ENCODE results near the gene SORCS1. TPM values are rescaled to one million over a fixed set of nuclear protein-coding genes. Genes with fewer than 3 reads are reported as not detected.

SORCS1 gene
- total RNA-seq, 1 experiment from 2014 or later = not detected

- Histone ChIP-seq H3K4me3 (no peak overlapping the region), H3K4me1 (replicated peaks) (no peaks in the 10 kb centered on the region), H3K27me3 (replicated peaks) (no peaks in the 10 kb centered on the region), H3K27ac (no peak overlapping the region), H3K36me3 (no peaks in the 10 kb centered on the region), H3K9me3 (replicated peaks) (no peaks in the 10 kb centered on the region)
- DNase-seq (ENCODE audit: low read depth in 1 of 2, low spot score in 2 of 2) = no peak
Measured at GRCh38 chr10:106795619-106796018, 368.9 kb downstream of the SORCS1 start.

DNA sequence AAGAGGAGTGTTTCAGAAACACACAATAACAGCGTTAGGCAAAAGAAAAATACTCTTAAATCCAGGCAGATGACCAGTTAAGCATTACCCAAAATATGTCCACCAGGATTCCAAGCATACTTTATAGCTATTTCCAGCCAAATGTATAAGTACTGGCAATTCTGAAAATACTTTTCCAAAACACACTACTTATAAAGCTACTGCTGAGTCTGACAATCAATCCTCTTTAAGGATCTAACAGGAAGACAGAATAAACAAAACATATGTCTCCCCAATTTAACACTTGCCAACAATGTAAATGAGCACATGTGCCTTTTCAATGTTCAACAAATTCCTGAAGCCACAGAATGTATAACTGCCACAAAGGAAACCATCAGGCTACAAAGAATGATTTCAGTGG is 370.9 kb downstream of the SORCS1 start:
- no peaks in the 10 kb centered on the region for H3K9me3 ChIP-seq (replicated peaks)
- H3K36me3 ChIP-seq = no peaks in the 10 kb centered on the region
- no peak for DNase-seq (ENCODE audit: low read depth in 1 of 2, low spot score in 2 of 2)
- no peak overlapping the region for H3K27ac ChIP-seq
- no peaks in the 10 kb centered on the region for H3K27me3 ChIP-seq (replicated peaks)
- H3K4me3 ChIP-seq = no peak overlapping the region
- H3K4me1 ChIP-seq (replicated peaks) = no peaks in the 10 kb centered on the region

DNA sequence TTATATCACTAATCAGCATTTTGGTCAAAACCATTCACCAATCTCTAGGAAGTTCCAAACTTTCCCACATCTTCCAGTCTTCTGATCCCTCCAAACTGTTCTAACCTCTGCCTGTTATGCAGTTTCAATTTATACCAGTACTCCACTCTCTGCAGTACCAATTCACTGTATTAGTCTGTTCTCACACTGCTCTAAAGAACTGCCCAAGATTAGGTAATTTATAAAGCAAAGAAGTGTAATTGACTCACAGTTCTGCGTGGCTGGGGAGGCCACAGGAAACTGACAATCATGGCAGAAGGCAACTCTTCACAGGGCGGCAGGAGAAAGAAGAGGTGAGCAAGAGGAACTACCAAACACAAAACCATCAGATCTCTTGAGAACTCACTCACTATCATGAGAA is 374.9 kb downstream of the SORCS1 start:
- Histone ChIP-seq H3K4me1 (replicated peaks) (no peaks in the 10 kb centered on the region), H3K36me3 (no peaks in the 10 kb centered on the region), H3K27ac (no peak overlapping the region), H3K9me3 (replicated peaks) (no peaks in the 10 kb centered on the region), H3K27me3 (replicated peaks) (no peaks in the 10 kb centered on the region), H3K4me3 (no peak overlapping the region)
- DNase-seq (ENCODE audit: low read depth in 1 of 2, low spot score in 2 of 2) = no peak

DNA sequence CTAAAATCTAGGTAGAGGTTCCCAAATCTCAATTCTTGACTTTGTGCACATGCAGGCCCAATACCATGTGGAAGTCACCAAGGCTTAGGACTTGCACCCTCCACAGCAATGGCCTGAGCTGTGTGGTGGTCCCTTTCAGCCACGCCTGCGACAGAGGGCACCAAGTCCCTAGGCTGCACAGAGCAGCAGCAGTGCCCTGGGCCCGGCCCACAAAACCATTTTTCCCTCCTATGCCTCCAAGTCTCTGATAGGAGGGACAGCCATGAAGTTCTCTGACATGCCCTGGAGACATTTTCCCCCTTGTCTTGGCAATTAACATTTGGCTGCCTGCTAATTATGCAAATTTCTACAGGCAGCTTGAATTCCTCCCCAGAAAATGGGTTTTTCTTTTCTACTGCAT is 375.5 kb downstream of the SORCS1 start:
- Histone ChIP-seq H3K27me3 (replicated peaks) (no peaks in the 10 kb centered on the region), H3K9me3 (replicated peaks) (no peaks in the 10 kb centered on the region), H3K4me3 (no peak overlapping the region), H3K27ac (no peak overlapping the region), H3K4me1 (replicated peaks) (no peaks in the 10 kb centered on the region), H3K36me3 (no peaks in the 10 kb centered on the region)
- no peak for DNase-seq (ENCODE audit: low read depth in 1 of 2, low spot score in 2 of 2)

- DNase-seq (ENCODE audit: low read depth in 1 of 2, low spot score in 2 of 2) = no peak
- Histone ChIP-seq H3K27ac (no peak overlapping the region), H3K9me3 (replicated peaks) (no peaks in the 10 kb centered on the region), H3K27me3 (replicated peaks) (no peaks in the 10 kb centered on the region), H3K36me3 (no peaks in the 10 kb centered on the region), H3K4me3 (no peak overlapping the region), H3K4me1 (replicated peaks) (no peaks in the 10 kb centered on the region)
Measured at GRCh38 chr10:106785528-106785927, 379.0 kb downstream of the SORCS1 start.

- Histone ChIP-seq H3K27me3 (replicated peaks) (no peaks in the 10 kb centered on the region), H3K27ac (no peak overlapping the region), H3K4me3 (no peak overlapping the region), H3K36me3 (no peaks in the 10 kb centered on the region), H3K4me1 (replicated peaks) (no peaks in the 10 kb centered on the region), H3K9me3 (replicated peaks) (no peaks in the 10 kb centered on the region)
- DNase-seq (ENCODE audit: low read depth in 1 of 2, low spot score in 2 of 2) = no peak
Measured at GRCh38 chr10:106780632-106781031, 383.9 kb downstream of the SORCS1 start.

- no peaks in the 10 kb centered on the region for H3K27me3 ChIP-seq (replicated peaks)
- H3K4me3 ChIP-seq = no peak overlapping the region
- no peaks in the 10 kb centered on the region; the same call in 1 of the 2 replicates for H3K9me3 ChIP-seq (replicated peaks)
- DNase-seq (ENCODE audit: low read depth in 1 of 2, low spot score in 2 of 2) = no peak
- no peak overlapping the region for H3K27ac ChIP-seq
- no peaks in the 10 kb centered on the region for H3K4me1 ChIP-seq (replicated peaks)
- H3K36me3 ChIP-seq = no peaks in the 10 kb centered on the region
Measured at GRCh38 chr10:106777841-106778240, 386.7 kb downstream of the SORCS1 start.

- Histone ChIP-seq H3K27ac (no peak overlapping the region), H3K9me3 (replicated peaks) (no peaks in the 10 kb centered on the region; the same call in 1 of the 2 replicates), H3K36me3 (no peaks in the 10 kb centered on the region), H3K4me3 (no peak overlapping the region), H3K27me3 (replicated peaks) (no peaks in the 10 kb centered on the region), H3K4me1 (replicated peaks) (no peaks in the 10 kb centered on the region)
- DNase-seq (ENCODE audit: low read depth in 1 of 2, low spot score in 2 of 2) = no peak
Measured at GRCh38 chr10:106775127-106775526, 389.4 kb downstream of the SORCS1 start.

- Histone ChIP-seq H3K27me3 (replicated peaks) (no peaks in the 10 kb centered on the region), H3K4me3 (no peak overlapping the region)
- DNase-seq (ENCODE audit: low read depth in 1 of 2, low spot score in 2 of 2) = no peak
Measured at GRCh38 chr10:106772957-106773356, 391.5 kb downstream of the SORCS1 start.

DNA sequence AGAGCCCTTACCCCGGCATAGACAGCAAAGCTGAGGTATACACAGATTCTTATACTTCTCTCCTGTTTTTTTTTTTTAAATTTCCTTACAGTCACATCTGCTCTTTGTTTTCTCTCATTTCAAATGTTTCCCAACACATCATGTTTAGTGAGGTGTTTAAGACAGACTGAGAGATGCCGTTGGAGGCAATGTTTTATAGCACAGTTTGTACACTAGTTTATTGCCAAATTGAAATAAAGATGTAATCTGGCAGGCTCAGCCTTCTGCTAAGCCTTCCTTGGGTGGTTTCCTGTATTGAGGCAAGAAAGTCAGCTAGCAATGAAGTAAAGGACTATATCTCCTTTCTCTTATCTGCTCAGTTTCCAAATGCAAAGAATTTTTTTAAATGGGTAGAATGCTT is 393.4 kb downstream of the SORCS1 start:
- H3K36me3 ChIP-seq = no peaks in the 10 kb centered on the region
- no peak overlapping the region for H3K27ac ChIP-seq
- H3K27me3 ChIP-seq (replicated peaks) = no peaks in the 10 kb centered on the region
- DNase-seq (ENCODE audit: low read depth in 1 of 2, low spot score in 2 of 2) = no peak
- no peaks in the 10 kb centered on the region for H3K4me1 ChIP-seq (replicated peaks)
- no peak overlapping the region for H3K4me3 ChIP-seq
- H3K9me3 ChIP-seq (replicated peaks) = no peaks in the 10 kb centered on the region; the same call in 1 of the 2 replicates

More at GRCh38 chr10:106772957-106773356, 391.5 kb downstream of the SORCS1 start:
- Histone ChIP-seq H3K36me3 (no peaks in the 10 kb centered on the region), H3K4me1 (replicated peaks) (no peaks in the 10 kb centered on the region), H3K9me3 (replicated peaks) (no peaks in the 10 kb centered on the region; the same call in 1 of the 2 replicates), H3K27ac (no peak overlapping the region)

GRCh38 chr10:106768204-106768603 is 396.3 kb downstream of the SORCS1 start:
- H3K27me3 ChIP-seq (replicated peaks) = no peaks in the 10 kb centered on the region
- no peak overlapping the region for H3K27ac ChIP-seq
- H3K36me3 ChIP-seq = no peaks in the 10 kb centered on the region
- DNase-seq (ENCODE audit: low read depth in 1 of 2, low spot score in 2 of 2) = no peak
- H3K4me3 ChIP-seq = no peak overlapping the region
- no peaks in the 10 kb centered on the region for H3K4me1 ChIP-seq (replicated peaks)
- no peaks in the 10 kb centered on the region for H3K9me3 ChIP-seq (replicated peaks)

DNA sequence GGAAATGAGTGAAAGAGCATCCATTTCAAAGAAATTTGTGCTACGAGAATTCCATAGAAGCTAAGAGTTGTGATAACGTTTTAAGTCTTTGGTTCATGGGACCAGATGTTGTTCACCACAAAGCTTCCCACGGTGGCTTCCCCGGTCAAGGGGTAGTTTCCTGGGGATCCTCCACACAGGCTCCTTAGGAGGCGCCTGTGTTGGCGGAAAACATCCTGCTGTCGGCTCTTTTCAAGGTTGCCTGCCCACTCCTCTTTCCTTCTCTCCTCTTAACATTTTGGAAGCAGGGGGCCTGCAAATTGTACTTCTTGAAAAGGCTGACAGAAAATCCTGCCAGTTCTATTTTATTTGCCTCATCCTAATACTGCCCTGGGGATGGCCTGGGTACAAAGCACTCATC is 398.6 kb downstream of the SORCS1 start:
- Histone ChIP-seq H3K27ac (no peak overlapping the region), H3K27me3 (replicated peaks) (no peaks in the 10 kb centered on the region), H3K4me3 (no peak overlapping the region), H3K36me3 (no peaks in the 10 kb centered on the region), H3K4me1 (replicated peaks) (no peaks in the 10 kb centered on the region), H3K9me3 (replicated peaks) (no peaks in the 10 kb centered on the region)
- no peak for DNase-seq (ENCODE audit: low read depth in 1 of 2, low spot score in 2 of 2)

- Histone ChIP-seq H3K27ac (no peak overlapping the region), H3K9me3 (replicated peaks) (no peaks in the 10 kb centered on the region), H3K27me3 (replicated peaks) (no peaks in the 10 kb centered on the region), H3K36me3 (no peaks in the 10 kb centered on the region), H3K4me1 (replicated peaks) (no peaks in the 10 kb centered on the region), H3K4me3 (no peak overlapping the region)
- no peak for DNase-seq (ENCODE audit: low read depth in 1 of 2, low spot score in 2 of 2)
Measured at GRCh38 chr10:106765241-106765754, 399.2 kb downstream of the SORCS1 start.

- no peaks in the 10 kb centered on the region for H3K9me3 ChIP-seq (replicated peaks)
- H3K27me3 ChIP-seq (replicated peaks) = no peaks in the 10 kb centered on the region
- H3K36me3 ChIP-seq = no peaks in the 10 kb centered on the region
- no peaks in the 10 kb centered on the region for H3K4me1 ChIP-seq (replicated peaks)
- no peak overlapping the region for H3K27ac ChIP-seq
- H3K4me3 ChIP-seq = no peak overlapping the region
- DNase-seq (ENCODE audit: low read depth in 1 of 2, low spot score in 2 of 2) = no peak
Measured at GRCh38 chr10:106764360-106764759, 400.1 kb downstream of the SORCS1 start.

- Histone ChIP-seq H3K36me3 (no peaks in the 10 kb centered on the region), H3K9me3 (replicated peaks) (no peaks in the 10 kb centered on the region), H3K27me3 (replicated peaks) (no peaks in the 10 kb centered on the region), H3K27ac (no peak overlapping the region), H3K4me3 (no peak overlapping the region), H3K4me1 (replicated peaks) (no peaks in the 10 kb centered on the region)
- DNase-seq (ENCODE audit: low read depth in 1 of 2, low spot score in 2 of 2) = no peak
Measured at GRCh38 chr10:106761906-106762305, 402.6 kb downstream of the SORCS1 start.

Data from SJSA1 (cell line).